Kidney epithelial cell (primary cell): Measurements from ENCODE around the gene DDX46. TPM values are rescaled to one million over a fixed set of nuclear protein-coding genes. Genes with fewer than 3 reads are reported as not detected.
"Not testable (repeated sequence)": the region's sequence is repeated elsewhere in the genome, so short reads cannot be mapped to it uniquely, and the experiment has no call there.

Experiments
- DNase-seq: peaks from one replicate; pipeline ENCODE4 v3.0.0-alpha.2; 2010; ENCODE audit warnings: low read depth
- H3K27me3 ChIP-seq: 2 replicates; pipeline ENCODE4 v1.6.0; 2011; ENCODE audit warnings: low read length; ENCODE audit not compliant: control insufficient read depth, insufficient read depth
- H3K36me3 ChIP-seq: 2 replicates; pipeline ENCODE4 v1.5.1; 2011; ENCODE audit warnings: low read length; ENCODE audit not compliant: control insufficient read depth, insufficient read depth
- H3K4me3 ChIP-seq: 2 replicates; pipeline ENCODE4 v1.5.1; 2011; ENCODE audit warnings: low read depth, mild to moderate bottlenecking, control low read depth, low read length
- CTCF ChIP-seq: IDR thresholded peaks from 2 replicates; pipeline ENCODE4 v1.5.1; 2011; ENCODE audit warnings: mild to moderate bottlenecking, moderate library complexity, low read length, control low read depth, inconsistent platforms; ENCODE audit not compliant: insufficient read depth, poor library complexity, severe bottlenecking
- total RNA-seq: library from RNA; depleted of rRNA; stranded (reverse); fragments of >200 nt; gene quantifications from 2 replicates; pipeline ENCODE4 v1.2.3, GENCODE V29; 2015

DDX46 gene
- total RNA-seq, 1 donor from 2014 or later, result 16.2 TPM

- Histone ChIP-seq H3K27me3 (no peaks in the 10 kb centered on the region), H3K4me3 (no peak overlapping the region), H3K36me3 (no peaks in the 10 kb centered on the region)
- TF ChIP-seq CTCF, result no peak
- no peak for DNase-seq
These were observed 16.4 kb upstream of the DDX46 start for GRCh38 chr5:134742134-134742533.

- Histone ChIP-seq H3K27me3 (no peaks in the 10 kb centered on the region), H3K4me3 (no peak overlapping the region), H3K36me3 (no peaks in the 10 kb centered on the region)
- peak; percentile 49 for DNase-seq
- no peak for TF ChIP-seq CTCF
These were observed 9.2 kb upstream of the DDX46 start for GRCh38 chr5:134749415-134749814.

GRCh38 chr5:134758176-134758503, 439 bp upstream of the DDX46 start:
- no peak for TF ChIP-seq CTCF
- Histone ChIP-seq H3K36me3 (no peaks in the 10 kb centered on the region), H3K27me3 (no peaks in the 10 kb centered on the region), H3K4me3 (peak overlapping the region; percentile 95)
- no peak for DNase-seq

GRCh38 chr5:134767528-134768291, 9.1 kb downstream of the DDX46 start:
- H3K36me3 ChIP-seq, H3K4me3 ChIP-seq, H3K27me3 ChIP-seq, DNase-seq: not testable (repeated sequence)

- peaks cover 1% of the 10 kb centered on the region for H3K36me3 ChIP-seq
- no peak overlapping the region for H3K4me3 ChIP-seq
- no peaks in the 10 kb centered on the region for H3K27me3 ChIP-seq
- TF ChIP-seq CTCF, result no peak
- no peak for DNase-seq
These were observed 10.6 kb downstream of the DDX46 start for GRCh38 chr5:134769206-134769605.

- H3K4me3 ChIP-seq, result no peak overlapping the region
- H3K36me3 ChIP-seq, result peaks cover 1% of the 10 kb centered on the region
- DNase-seq, result no peak
- H3K27me3 ChIP-seq, result no peaks in the 10 kb centered on the region
- no peak for TF ChIP-seq CTCF
These were observed 14.0 kb downstream of the DDX46 start for GRCh38 chr5:134772461-134773125.
